Measurements from ENCODE around the gene CALN1.

The CALN1 gene

GRCh38 chr7:71996141-71996540 lies 416.0 kb downstream of the CALN1 start:
- no peak overlapping the region for H2AFZ ChIP-seq (ENCODE audit: low read length)
- no peaks in the 10 kb centered on the region for H3K9me3 ChIP-seq (ENCODE audit: low read length)
- H3K9ac ChIP-seq (ENCODE audit: low read length), result no peak overlapping the region
- no peaks in the 10 kb centered on the region for H3K4me1 ChIP-seq (ENCODE audit: insufficient read depth, low read length, severe bottlenecking)
- no peak for TF ChIP-seq EZH2 (IDR thresholded peaks at IDR 0.05; ENCODE audit: borderline replicate concordance, low read length)
- no peak for TF ChIP-seq CTCF (IDR thresholded peaks at IDR 0.05; ENCODE audit: low read length)
- no peaks in the 10 kb centered on the region for H3K9me2 ChIP-seq (ENCODE audit: low read depth, low read length)
- H3K4me2 ChIP-seq (ENCODE audit: low read length), result no peak overlapping the region
- H3K36me3 ChIP-seq (ENCODE audit: insufficient read depth, low read length), result no peaks in the 10 kb centered on the region
- H3K27me3 ChIP-seq (ENCODE audit: insufficient read depth, low read length), result no peaks in the 10 kb centered on the region
- no peaks in the 10 kb centered on the region for H3K79me2 ChIP-seq (ENCODE audit: insufficient read depth, low read length)
- no peaks in the 10 kb centered on the region for H3F3A ChIP-seq (ENCODE audit: insufficient read depth, low read length)
- no peak overlapping the region for H3K27ac ChIP-seq (ENCODE audit: low read depth, low read length, poor library complexity, severe bottlenecking)
- H4K20me1 ChIP-seq (ENCODE audit: insufficient read depth, low read length), result no peaks in the 10 kb centered on the region
- H3K4me3 ChIP-seq (ENCODE audit: low read depth, low read length, poor library complexity, severe bottlenecking), result no peak overlapping the region

GRCh38 chr7:71995111-71995510 lies 417.0 kb downstream of the CALN1 start:
- no peaks in the 10 kb centered on the region for H3K79me2 ChIP-seq (ENCODE audit: insufficient read depth, low read length)
- H2AFZ ChIP-seq (ENCODE audit: low read length), result no peak overlapping the region
- no peaks in the 10 kb centered on the region for H4K20me1 ChIP-seq (ENCODE audit: insufficient read depth, low read length)
- no peak for TF ChIP-seq CTCF (IDR thresholded peaks at IDR 0.05; ENCODE audit: low read length)
- TF ChIP-seq EZH2 (IDR thresholded peaks at IDR 0.05; ENCODE audit: borderline replicate concordance, low read length), result no peak
- no peak overlapping the region for H3K4me3 ChIP-seq (ENCODE audit: low read depth, low read length, poor library complexity, severe bottlenecking)
- H3K4me1 ChIP-seq (ENCODE audit: insufficient read depth, low read length, severe bottlenecking), result no peaks in the 10 kb centered on the region
- H3F3A ChIP-seq (ENCODE audit: insufficient read depth, low read length), result no peaks in the 10 kb centered on the region
- H3K4me2 ChIP-seq (ENCODE audit: low read length), result no peak overlapping the region
- H3K9me2 ChIP-seq (ENCODE audit: low read depth, low read length), result no peaks in the 10 kb centered on the region
- no peaks in the 10 kb centered on the region for H3K9me3 ChIP-seq (ENCODE audit: low read length)
- H3K27ac ChIP-seq (ENCODE audit: low read depth, low read length, poor library complexity, severe bottlenecking), result no peak overlapping the region
- no peak overlapping the region for H3K9ac ChIP-seq (ENCODE audit: low read length)
- no peaks in the 10 kb centered on the region for H3K27me3 ChIP-seq (ENCODE audit: insufficient read depth, low read length)
- no peaks in the 10 kb centered on the region for H3K36me3 ChIP-seq (ENCODE audit: insufficient read depth, low read length)

GRCh38 chr7:71991586-71991985 lies 420.6 kb downstream of the CALN1 start:
- Histone ChIP-seq H3K27me3 (ENCODE audit: insufficient read depth, low read length) (no peaks in the 10 kb centered on the region), H3K4me3 (ENCODE audit: low read depth, low read length, poor library complexity, severe bottlenecking) (no peak overlapping the region), H3K9ac (ENCODE audit: low read length) (no peak overlapping the region), H3K9me3 (ENCODE audit: low read length) (no peaks in the 10 kb centered on the region), H3F3A (ENCODE audit: insufficient read depth, low read length) (no peaks in the 10 kb centered on the region), H3K79me2 (ENCODE audit: insufficient read depth, low read length) (no peaks in the 10 kb centered on the region), H3K4me2 (ENCODE audit: low read length) (no peak overlapping the region), H3K9me2 (ENCODE audit: low read depth, low read length) (no peaks in the 10 kb centered on the region), H3K36me3 (ENCODE audit: insufficient read depth, low read length) (no peaks in the 10 kb centered on the region), H3K27ac (ENCODE audit: low read depth, low read length, poor library complexity, severe bottlenecking) (no peak overlapping the region), H3K4me1 (ENCODE audit: insufficient read depth, low read length, severe bottlenecking) (no peaks in the 10 kb centered on the region), H2AFZ (ENCODE audit: low read length) (no peak overlapping the region), H4K20me1 (ENCODE audit: insufficient read depth, low read length) (no peaks in the 10 kb centered on the region)
- no peak for TF ChIP-seq CTCF (IDR thresholded peaks at IDR 0.05; ENCODE audit: low read length)
- no peak for TF ChIP-seq EZH2 (IDR thresholded peaks at IDR 0.05; ENCODE audit: borderline replicate concordance, low read length)
